Stimulated activated CD8-positive, alpha-beta memory T cell treated with anti-CD3 and anti-CD28 coated beads, Interleukin-12 subunit alpha, Interleukin-12 subunit beta, amount 100 ng/mL, for 4 hours (primary cell): ENCODE results near the gene MAGOH.
A peak's percentile ranks its signal among the peaks of the same experiment; 100 is the strongest.
"Not testable (repeated sequence)": the region's sequence is repeated elsewhere in the genome, so short reads cannot be mapped to it uniquely, and the experiment has no call there.

ENCODE experiments used
- DNase-seq: peaks from one replicate; pipeline ENCODE4 v3.0.0-alpha.2; 2020; ENCODE audit warnings: low read depth

The MAGOH gene

DNA sequence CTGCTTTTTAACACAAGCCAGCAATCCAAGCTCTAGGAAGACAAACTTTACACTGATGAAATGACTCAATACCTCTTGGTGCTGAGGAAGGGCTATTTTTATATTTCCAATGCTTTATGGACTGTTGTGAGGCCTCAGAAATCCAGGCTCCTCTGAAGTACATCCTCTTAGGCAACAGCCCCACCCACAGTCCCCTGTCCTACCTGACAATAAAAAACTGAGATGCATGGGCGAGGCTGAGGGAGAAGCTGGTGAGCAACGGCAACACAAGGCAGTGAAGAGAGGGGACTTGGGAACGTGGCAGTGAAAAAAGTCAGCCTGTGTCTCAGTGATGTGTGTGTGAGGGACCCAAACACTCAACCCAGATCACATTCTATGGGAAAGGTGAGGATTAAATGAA lies 51.8 kb downstream of the MAGOH start:
- DNase-seq = no peak

DNA sequence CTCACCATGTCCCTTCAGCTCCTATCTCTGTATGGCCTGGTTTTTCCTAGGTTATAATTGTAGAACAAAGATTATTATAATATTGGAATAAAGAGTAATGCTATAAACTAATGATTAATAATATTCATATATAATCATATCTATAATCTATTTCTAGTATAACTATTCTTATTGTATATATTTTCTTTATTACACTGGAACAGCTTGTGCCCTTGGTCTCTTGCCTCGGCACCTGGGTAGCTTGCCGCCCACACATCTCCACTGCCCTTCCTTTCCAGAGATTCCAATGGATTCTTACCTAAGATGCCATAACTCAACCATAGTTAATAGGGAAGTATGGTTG lies 52.4 kb downstream of the MAGOH start:
- not testable (repeated sequence) for DNase-seq

DNA sequence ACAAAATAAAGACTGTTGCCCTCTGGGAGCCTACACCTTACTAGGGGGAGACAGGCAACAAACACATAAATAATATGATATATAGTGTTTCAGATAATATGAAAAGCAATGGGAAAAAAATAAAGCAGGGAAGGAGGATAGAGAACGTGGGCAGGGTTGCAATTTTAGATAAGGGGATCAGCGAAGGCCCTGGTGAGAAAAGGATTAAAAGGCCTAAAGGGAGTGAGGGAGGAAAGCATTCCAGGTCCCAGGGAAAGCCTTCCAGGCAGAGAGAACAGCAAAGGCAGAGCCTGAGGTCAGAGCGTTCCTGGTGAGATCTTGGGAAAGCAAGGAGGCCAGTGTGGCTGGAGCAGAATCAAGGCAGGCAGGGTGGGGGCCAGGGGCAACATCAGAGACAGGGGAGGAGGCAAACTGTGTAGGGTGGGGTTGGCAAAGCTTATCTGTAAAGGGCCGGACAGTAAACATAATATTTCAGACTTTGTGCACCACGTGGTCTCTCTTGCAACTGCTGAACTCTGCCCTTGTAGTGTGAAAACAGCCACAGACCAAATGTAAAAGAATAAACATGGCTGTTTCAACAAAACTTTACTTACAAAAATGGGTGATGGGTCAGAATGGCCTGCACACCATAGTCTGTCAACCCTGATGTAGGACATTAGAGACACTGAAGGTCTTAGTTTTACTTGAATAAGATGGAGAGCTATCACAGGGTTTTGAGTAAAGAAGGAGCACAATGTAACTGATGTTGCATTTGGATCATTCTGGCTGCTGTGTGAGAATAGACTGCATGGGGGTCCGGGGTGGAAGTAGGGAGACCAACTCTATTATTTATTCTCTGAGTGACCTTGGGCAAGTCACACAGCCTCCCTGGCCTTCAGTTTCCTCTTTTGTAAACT lies 55.0 kb downstream of the MAGOH start:
- no peak for DNase-seq

DNA sequence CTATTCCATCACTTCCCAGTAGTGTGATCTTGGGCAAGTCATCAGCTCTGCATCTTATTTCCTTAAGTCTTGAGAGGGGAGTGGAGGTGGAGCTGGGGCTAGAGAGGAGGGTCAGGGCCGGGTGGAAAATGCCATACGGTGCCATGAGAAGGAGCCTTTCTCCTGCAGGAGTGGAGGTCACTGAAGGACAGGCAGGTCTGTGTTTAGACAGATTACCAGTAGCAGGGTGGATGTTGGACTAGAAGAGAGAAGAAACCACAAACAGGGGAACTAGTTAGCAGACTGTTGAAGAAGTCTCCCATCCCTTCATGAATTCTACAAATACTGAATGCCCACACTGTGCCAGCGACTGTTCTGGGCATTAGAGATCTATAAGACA lies 55.6 kb downstream of the MAGOH start:
- no peak for DNase-seq

DNA sequence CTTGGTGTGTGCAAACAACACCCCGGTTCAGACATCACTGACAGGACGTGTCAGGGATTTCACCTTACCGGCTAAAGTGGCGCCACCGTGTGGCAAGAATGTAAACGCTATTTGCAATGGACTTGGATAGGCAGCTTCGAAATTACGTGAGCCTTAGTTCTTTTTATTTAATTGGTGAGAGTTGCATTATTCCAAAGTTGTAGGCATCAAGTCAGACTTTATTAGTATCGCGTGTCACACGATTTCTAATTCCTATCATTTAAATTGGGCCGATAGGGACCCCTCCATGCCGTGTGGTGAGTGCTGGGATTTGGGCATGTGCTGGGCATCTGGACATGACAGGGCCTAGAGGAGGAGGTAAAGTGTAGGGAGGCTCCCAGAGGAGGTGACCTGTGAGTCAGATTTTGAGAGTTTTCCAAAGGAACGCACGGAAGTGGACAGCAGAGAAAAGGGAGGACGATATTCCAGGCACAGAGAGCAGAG lies 56.2 kb downstream of the MAGOH start:
- DNase-seq = peak; percentile 55

DNA sequence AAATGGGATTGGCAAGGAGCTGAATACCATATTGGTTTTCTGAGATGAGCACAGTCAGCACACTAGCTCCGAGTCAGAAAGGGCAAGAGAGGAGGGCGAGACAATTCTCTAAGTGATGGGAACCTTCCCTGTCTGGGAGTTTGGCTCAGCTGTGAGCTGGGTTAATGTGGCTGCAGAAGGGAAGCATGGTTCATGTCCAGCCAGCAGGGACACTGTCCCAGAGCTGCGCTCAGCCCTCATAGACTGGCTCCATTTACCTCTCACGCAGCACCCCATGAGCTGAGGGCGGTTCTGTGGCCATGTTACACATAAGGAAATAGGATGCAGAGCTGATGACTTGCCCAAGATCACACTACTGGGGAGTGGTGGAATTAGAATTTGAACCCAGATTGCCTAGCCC lies 57.4 kb downstream of the MAGOH start:
- DNase-seq = no peak

DNA sequence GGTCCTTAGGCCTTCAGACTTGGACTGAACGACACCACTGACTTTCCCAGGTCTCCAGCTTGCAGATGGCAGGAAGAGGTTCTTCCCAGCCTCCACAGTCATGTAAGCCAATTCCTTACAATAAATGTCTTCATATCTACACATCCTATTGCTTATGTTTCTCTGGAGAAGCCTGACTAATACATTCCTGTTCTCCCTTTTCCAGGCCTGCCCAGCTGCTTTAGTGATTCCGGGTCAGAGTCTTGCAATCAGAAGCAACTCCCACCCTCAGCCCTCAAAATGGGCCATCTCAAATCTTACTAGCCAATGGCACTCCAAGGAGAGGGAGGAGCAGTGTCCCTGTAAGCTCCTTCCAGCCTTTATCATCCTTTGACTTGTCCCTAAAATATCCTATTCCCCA lies 58.1 kb downstream of the MAGOH start:
- no peak for DNase-seq
